Subcutaneous abdominal adipose tissue (tissue), 5 donors: Measurements from ENCODE around the gene ZNF146.
"Not testable (repeated sequence)": the region's sequence is repeated elsewhere in the genome, so short reads cannot be mapped to it uniquely, and the experiment has no call there.

Experiments
- H3K27ac ChIP-seq: one replicate; pipeline ENCODE4 v1.7.0; 2013; ENCODE audit warnings: low read depth, mild to moderate bottlenecking, inconsistent platforms, low read length, moderate library complexity
- H3K27me3 ChIP-seq, 5 donors: one replicate each; pipeline ENCODE4 v1.7.0; 2013; ENCODE audit warnings: low read length in 5 of 5, inconsistent platforms in 1 of 5; ENCODE audit not compliant: control insufficient read depth in 5 of 5, insufficient read depth in 4 of 5
- H3K36me3 ChIP-seq, 5 donors: one replicate each; pipeline ENCODE4 v1.7.0; 2013; ENCODE audit warnings: low read length in 5 of 5; ENCODE audit not compliant: control insufficient read depth in 5 of 5, insufficient read depth in 5 of 5
- H3K4me1 ChIP-seq, 5 donors: one replicate each; pipeline ENCODE4 v1.7.0; 2013; ENCODE audit warnings: low read length in 5 of 5, mild to moderate bottlenecking in 3 of 5, moderate library complexity in 1 of 5; ENCODE audit not compliant: control insufficient read depth in 5 of 5, insufficient read depth in 5 of 5
- H3K4me3 ChIP-seq, 5 donors: one replicate each; pipeline ENCODE4 v1.7.0; 2013; ENCODE audit warnings: low read length in 5 of 5, low read depth in 1 of 5
- H3K9ac ChIP-seq, 5 donors: one replicate each; pipeline ENCODE4 v1.7.0; 2013; ENCODE audit warnings: low read length in 5 of 5, mild to moderate bottlenecking in 4 of 5, moderate library complexity in 3 of 5
- H3K9me3 ChIP-seq, 5 donors: one replicate each; pipeline ENCODE4 v1.7.0; 2013; ENCODE audit warnings: low read length in 5 of 5; ENCODE audit not compliant: control insufficient read depth in 5 of 5
- donor health status: healthy.
- donor health status: healthy.
- donor health status: healthy.
- donor health status: healthy.
- donor health status: healthy.

Gene ZNF146

DNA sequence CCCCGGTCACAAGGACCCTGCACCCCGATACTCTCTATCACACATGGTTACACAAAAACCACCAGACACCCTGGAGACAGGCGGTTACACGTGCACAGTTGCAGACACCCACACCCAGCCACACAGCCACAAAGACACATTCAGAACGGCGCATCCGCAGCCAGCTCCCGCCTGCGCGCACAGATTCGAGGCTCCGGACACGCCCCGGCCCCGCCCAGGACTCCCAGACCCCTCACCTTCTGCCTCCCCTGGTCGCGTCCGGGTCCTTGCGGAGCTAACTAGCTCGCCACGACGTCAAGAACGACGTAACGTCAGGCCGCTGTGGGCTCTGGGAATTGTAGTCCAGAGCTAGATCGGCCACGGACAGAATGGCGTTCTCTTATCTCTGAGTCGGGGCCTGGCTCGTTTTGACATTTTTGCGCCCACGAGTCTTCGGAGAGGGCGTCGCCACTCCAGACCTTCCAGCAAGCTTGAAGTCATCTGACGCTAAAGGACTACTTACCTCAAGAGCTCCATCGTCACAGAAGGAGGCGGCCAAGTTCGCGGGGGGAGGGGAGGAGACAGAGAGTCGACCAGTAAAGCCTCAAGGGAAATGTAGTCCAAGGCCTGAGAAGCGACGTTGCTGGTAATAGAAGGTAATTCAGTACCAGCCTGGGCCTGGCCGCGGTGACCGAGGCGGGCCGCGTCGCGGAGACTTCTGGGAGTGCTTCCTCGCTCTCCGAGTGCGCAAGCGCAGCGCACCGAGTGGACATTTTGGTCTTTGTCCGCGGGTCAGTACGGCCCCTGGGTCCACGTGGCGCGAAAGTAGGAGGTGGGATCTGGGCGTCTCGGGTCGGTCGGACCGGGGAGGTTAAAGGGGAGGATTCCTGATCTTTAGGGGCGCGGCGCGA lies at the start of gene ZNF146, which contains the start of gene ZNF565:
Gene ZNF146, plus strand, starts transcription at position 721 of the 890 bp plus-strand sequence. CDS start 21,335 bp downstream, outside the sequence.
Gene ZNF565, minus strand, starts transcription at position 280 of the 890 bp plus-strand sequence. CDS start 12,680 bp downstream, outside the sequence.
- Histone ChIP-seq H3K36me3 (peaks cover 0 to 7% (median 2%) of the 10 kb centered on the region in 5 donors), H3K27me3 (no peaks in the 10 kb centered on the region), H3K9ac (peak within 1 kb of the TSS; percentile 85 to 98 (median 90)), H3K4me1 (peaks cover 3 to 23% (median 19%) of the 10 kb centered on the region in 5 donors), H3K9me3 (no peaks in the 10 kb centered on the region), H3K27ac (peak within 1 kb of the TSS; percentile 98), H3K4me3 (peak within 1 kb of the TSS; percentile 63 to 99 (median 92))

DNA sequence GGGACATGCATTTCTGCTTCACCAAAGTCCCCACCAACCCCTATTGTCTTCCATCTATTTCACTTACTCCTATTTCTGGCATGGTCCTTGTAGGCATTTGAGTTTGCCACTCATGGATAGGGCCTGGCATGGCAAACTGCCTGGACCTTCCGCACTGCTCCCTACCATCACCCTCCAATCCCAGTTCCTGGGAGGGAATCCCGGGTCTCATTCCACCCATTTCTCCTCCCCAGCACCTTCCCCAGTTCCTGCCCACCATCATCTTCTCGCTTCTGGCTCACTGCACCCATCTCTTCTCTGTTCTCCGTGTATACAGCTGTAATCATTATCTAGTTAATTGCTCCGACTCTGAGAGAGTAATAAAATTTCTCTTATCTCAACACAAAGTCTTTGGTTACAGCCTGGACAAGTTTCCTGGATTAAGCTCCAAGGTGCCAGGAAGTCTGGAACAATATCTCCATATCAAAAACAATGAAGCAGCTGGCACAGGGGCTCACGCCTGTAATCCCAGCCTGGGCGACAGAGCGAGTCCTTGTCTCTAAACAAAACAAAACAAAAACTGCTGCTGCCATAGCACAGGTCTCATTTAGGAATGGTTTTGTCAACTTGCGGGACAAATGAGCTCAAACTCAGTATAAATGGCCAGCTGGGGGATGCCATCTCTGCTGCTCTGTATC lies 45.7 kb upstream of the ZNF146 start:
- Histone ChIP-seq H3K27ac (peak overlapping the region; percentile 7), H3K4me3 (peak overlapping the region in 1 of 5 donors; percentile 13), H3K9ac (peak overlapping the region in 1 of 5 donors; percentile 41), H3K36me3 (no peaks in the 10 kb centered on the region), H3K27me3 (no peaks in the 10 kb centered on the region), H3K9me3 (no peaks in the 10 kb centered on the region), H3K4me1 (peaks cover 0 to 9% (median 3%) of the 10 kb centered on the region in 5 donors)

DNA sequence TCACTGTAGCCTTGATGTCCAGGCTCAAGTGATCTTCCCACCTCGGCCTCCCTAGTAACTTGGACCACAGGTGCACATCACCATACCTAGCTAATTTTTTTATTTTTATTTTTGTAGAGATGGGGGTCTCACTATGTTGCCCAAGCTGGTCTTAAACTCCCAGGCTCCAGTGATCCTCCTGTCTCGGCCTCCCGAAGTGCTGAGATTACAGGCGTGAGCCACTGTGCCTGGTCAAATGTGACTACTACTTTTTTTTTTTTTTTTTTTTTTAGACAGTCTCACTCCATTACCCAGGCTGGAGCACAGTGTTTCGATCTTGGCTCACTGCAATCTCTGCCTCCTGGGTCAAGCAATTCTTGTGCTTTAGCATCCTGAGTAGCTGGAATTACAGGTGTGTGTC lies 42.1 kb upstream of the ZNF146 start:
- no peak overlapping the region for H3K9ac ChIP-seq
- no peaks in the 10 kb centered on the region for H3K9me3 ChIP-seq
- no peak overlapping the region for H3K27ac ChIP-seq
- H3K27me3 ChIP-seq: no peaks in the 10 kb centered on the region
- no peak overlapping the region for H3K4me3 ChIP-seq
- no peaks in the 10 kb centered on the region for H3K36me3 ChIP-seq
- peaks cover 0 to 9% (median 3%) of the 10 kb centered on the region in 5 donors for H3K4me1 ChIP-seq

DNA sequence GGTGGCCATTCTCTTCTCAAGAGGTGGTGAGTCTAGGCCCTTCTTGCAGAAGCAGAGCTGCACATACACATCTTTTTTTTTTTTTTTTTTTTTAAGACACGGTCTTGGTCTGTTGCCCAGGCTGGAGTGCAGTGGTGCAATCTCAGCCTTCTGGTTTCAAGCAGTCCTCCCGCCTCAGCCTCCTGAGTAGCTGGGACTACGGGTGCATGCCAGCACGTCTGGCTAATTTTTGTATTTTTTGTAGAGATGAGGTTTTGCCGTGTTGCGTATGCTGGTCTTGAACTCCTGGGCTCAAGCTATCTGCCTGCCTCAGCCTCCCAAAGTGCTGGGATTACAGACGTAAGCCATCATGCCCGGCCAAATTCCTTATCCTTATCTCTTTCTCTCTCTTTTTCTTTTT lies 41.1 kb upstream of the ZNF146 start:
- not testable (repeated sequence) for H3K36me3 ChIP-seq, H3K4me1 ChIP-seq, H3K27me3 ChIP-seq, H3K9me3 ChIP-seq, H3K9ac ChIP-seq, H3K27ac ChIP-seq, H3K4me3 ChIP-seq

DNA sequence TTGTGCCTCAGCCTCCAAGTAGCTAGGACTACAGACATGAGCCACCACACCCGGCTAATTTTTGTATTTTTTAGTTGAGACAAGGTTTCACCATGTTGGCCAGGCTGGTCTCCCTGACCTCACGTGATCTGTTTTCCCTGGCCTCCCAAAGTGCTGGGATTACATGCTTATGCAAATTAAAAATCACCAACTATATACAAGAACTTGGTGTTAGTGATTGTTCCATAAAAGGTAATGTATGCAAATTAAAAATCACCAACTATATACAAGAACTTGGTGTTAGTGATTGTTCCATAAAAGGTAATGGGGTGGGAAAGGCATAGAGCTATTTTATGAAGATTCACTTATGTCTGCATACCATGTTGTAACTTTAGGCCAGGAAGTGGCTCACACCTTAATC lies 35.8 kb upstream of the ZNF146 start:
- peaks cover 4 to 15% (median 13%) of the 10 kb centered on the region in 5 donors for H3K36me3 ChIP-seq
- not testable (repeated sequence) for H3K27ac ChIP-seq, H3K9me3 ChIP-seq, H3K4me3 ChIP-seq, H3K27me3 ChIP-seq, H3K9ac ChIP-seq, H3K4me1 ChIP-seq

DNA sequence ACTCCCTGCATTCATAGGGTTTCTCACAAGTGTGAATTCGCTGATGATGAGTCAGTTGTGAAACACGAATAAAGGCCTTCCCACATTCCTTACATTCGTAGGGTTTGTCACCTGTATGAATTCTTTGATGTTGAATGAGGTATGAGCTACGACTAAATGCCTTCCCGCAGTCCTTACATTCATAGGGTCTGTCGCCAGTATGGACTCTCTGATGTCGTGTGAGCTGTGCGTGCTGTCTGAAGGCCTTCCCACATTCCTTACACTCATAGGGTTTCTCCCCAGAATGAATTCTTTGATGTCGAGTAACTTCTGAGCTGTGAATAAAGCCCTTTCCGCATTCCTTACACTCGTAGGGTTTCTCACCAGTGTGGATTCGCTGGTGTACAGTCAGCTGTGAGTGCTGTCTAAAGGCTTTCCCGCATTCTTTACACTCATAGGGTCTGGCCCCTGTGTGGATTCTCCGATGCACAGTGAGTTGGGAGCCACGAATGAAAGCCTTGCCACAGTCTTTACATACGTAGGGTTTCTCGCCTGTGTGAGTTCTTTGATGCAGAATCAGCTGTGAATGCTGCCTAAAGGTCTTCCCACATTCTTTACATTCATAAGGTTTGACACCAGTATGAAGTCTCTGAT lies 32.2 kb upstream of the ZNF146 start:
- H3K36me3 ChIP-seq: peaks cover 4 to 15% (median 13%) of the 10 kb centered on the region in 5 donors
- no peak overlapping the region for H3K4me3 ChIP-seq
- H3K9me3 ChIP-seq: peaks cover 0 to 5% (median 0%) of the 10 kb centered on the region in 5 donors
- peak overlapping the region in 1 of 5 donors; percentile 94 for H3K9ac ChIP-seq
- H3K27me3 ChIP-seq: peaks cover 0 to 10% (median 0%) of the 10 kb centered on the region in 5 donors
- H3K27ac ChIP-seq: no peak overlapping the region
- H3K4me1 ChIP-seq: peaks cover 0 to 10% (median 0%) of the 10 kb centered on the region in 5 donors

DNA sequence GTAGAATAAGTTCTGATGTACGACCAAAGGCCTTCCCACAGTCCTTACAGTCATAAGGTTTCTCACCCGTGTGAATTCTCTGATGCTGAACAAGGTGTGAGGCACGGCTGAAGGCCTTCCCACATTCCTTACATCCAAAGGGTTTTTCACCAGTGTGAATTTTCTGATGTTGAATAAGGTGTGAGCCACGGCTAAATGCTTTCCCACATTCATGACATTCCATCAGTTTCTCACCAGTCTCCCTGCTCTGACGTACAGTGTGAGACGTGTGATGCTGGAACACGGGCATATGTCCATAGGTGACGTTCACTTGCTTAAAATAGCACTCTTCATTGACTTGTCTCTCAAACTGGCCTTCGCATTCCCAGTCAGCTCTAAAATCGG lies 31.7 kb upstream of the ZNF146 start:
- H3K9me3 ChIP-seq: peaks cover 0 to 5% (median 0%) of the 10 kb centered on the region in 5 donors
- no peak overlapping the region for H3K27ac ChIP-seq
- H3K4me1 ChIP-seq: peaks cover 0 to 10% (median 0%) of the 10 kb centered on the region in 5 donors
- H3K9ac ChIP-seq: peak overlapping the region in 1 of 5 donors; percentile 94
- H3K4me3 ChIP-seq: no peak overlapping the region
- H3K27me3 ChIP-seq: peaks cover 0 to 10% (median 0%) of the 10 kb centered on the region in 5 donors
- H3K36me3 ChIP-seq: peaks cover 4 to 15% (median 13%) of the 10 kb centered on the region in 5 donors

DNA sequence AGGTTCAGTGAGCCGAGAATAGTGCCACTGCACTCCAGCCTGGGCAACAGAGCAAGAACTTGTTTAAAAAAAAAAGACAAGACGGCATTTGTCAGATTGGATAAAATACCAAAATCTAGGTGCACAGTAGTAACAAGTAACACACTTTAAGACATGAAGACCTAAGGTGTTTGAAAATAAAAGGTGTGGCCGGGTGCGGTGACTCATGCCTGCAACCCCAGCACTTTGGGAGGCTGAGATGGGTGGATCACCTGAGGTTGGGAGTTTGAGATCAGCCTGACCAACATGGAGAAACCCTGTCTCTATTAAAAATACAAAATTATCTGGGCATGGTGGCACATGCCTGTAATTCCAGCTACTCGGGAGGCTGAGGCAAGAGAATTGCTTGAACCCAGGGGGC lies 28.2 kb upstream of the ZNF146 start:
- not testable (repeated sequence) for H3K9ac ChIP-seq, H3K4me3 ChIP-seq, H3K27me3 ChIP-seq, H3K9me3 ChIP-seq, H3K4me1 ChIP-seq, H3K27ac ChIP-seq
- peaks cover 4 to 21% (median 13%) of the 10 kb centered on the region in 5 donors for H3K36me3 ChIP-seq

DNA sequence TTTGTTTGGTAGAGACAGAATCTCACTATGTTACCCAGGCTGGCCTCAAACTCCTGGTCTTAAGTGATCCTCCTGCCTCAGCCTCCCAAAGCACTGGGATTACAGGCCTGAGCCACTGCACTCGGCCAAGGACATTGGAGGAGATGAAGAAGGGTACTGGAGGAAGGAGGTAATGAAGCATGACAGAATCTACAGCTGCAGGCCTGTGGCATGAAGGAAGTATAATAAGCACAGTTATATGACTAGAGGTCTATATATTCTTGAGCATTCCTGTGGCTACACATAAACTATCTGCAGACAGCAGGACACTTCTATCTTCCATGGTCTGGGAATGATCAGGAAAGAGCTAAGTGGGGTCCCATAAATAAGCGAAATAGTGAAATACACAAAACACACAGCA lies 18.7 kb upstream of the ZNF146 start:
- Histone ChIP-seq H3K9me3 (no peaks in the 10 kb centered on the region), H3K9ac (no peak overlapping the region), H3K27ac (no peak overlapping the region), H3K4me3 (no peak overlapping the region), H3K36me3 (peaks cover 8 to 32% (median 16%) of the 10 kb centered on the region in 5 donors), H3K4me1 (no peaks in the 10 kb centered on the region), H3K27me3 (no peaks in the 10 kb centered on the region)
